Right atrium auricular region (tissue), 2 donors: ENCODE data around the gene RAI1. TPM values are rescaled to one million over a fixed set of nuclear protein-coding genes. Genes with fewer than 3 reads are reported as not detected.

Experiments used
- DNase-seq: peaks from one replicate; pipeline ENCODE4 v3.0.0-alpha.2; 2019; ENCODE audit warnings: low spot score
- H3K27ac ChIP-seq, 2 donors: fragments of 200-600 bp; sonication (generic); 1 replicate in 1 of 2; 2 replicates in 1 of 2; pipeline ENCODE4 v1.5.1; 2016 to 2019
- H3K27me3 ChIP-seq, 2 donors: fragments of 200-600 bp; sonication (generic); one replicate each; pipeline versions ENCODE4 v1.5.1 to v1.6.0; 2017 to 2019
- H3K36me3 ChIP-seq: fragments of 200-600 bp; sonication (generic); one replicate; pipeline ENCODE4 v1.5.1; 2016
- H3K4me1 ChIP-seq, 2 donors: fragments of 200-600 bp; sonication (generic); one replicate each; pipeline versions ENCODE4 v1.5.1 to v1.6.0; 2017 to 2019
- H3K4me3 ChIP-seq, 2 donors: fragments of 200-600 bp; sonication (generic); 1 replicate in 1 of 2; 2 replicates in 1 of 2; pipeline ENCODE4 v1.5.1; 2017 to 2019; ENCODE audit warnings: mild to moderate bottlenecking in 1 of 2, moderate library complexity in 1 of 2
- H3K9me3 ChIP-seq, 2 donors: fragments of 200-600 bp; sonication (generic); one replicate each; pipeline ENCODE4 v1.5.1; 2019
- total RNA-seq, 2 donors: library from RNA; depleted of rRNA; stranded (reverse); fragments of >200 nt; gene quantifications; one replicate each; pipeline ENCODE4 v1.1.0, GENCODE V29; 2016
- TF ChIP-seq, protein P1 (sequence below), 2 donors: fragments of 200-600 bp; sonication (generic); IDR thresholded peaks; one replicate each; pipeline ENCODE4 v1.5.1; 2019; ENCODE audit warnings: antibody characterized with exemption in 2 of 2

Gene RAI1
- total RNA-seq, 2 donors from 2014 or later: 23.8 to 24.9 TPM

DNA sequence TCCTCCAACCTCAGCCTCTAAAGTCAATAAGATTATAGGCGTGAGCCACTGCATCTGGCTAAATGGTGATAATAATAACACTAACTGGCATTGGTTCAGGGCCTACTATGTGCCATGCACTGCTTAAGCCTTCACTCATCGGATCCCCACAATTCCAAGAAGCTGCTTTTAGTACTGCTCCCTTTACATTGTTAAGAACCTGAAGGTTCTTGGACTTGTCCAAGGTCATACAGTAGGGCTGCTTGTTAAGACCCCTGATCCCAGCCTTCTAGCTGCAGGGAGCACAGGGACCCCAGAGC lies 149.0 kb downstream of the RAI1 start:
- no peak overlapping the region for H3K4me3 ChIP-seq
- no peaks in the 10 kb centered on the region for H3K27me3 ChIP-seq
- peak overlapping the region in 1 of 2 donors; percentile 73 for H3K27ac ChIP-seq
- no peaks in the 10 kb centered on the region for H3K36me3 ChIP-seq
- DNase-seq: no peak
- no peaks in the 10 kb centered on the region for H3K9me3 ChIP-seq
- H3K4me1 ChIP-seq: peaks cover 0 to 54% of the 10 kb centered on the region in 2 donors
- TF ChIP-seq, protein P1, sequence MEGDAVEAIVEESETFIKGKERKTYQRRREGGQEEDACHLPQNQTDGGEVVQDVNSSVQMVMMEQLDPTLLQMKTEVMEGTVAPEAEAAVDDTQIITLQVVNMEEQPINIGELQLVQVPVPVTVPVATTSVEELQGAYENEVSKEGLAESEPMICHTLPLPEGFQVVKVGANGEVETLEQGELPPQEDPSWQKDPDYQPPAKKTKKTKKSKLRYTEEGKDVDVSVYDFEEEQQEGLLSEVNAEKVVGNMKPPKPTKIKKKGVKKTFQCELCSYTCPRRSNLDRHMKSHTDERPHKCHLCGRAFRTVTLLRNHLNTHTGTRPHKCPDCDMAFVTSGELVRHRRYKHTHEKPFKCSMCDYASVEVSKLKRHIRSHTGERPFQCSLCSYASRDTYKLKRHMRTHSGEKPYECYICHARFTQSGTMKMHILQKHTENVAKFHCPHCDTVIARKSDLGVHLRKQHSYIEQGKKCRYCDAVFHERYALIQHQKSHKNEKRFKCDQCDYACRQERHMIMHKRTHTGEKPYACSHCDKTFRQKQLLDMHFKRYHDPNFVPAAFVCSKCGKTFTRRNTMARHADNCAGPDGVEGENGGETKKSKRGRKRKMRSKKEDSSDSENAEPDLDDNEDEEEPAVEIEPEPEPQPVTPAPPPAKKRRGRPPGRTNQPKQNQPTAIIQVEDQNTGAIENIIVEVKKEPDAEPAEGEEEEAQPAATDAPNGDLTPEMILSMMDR (IDR thresholded peaks at IDR 0.05): no peak

DNA sequence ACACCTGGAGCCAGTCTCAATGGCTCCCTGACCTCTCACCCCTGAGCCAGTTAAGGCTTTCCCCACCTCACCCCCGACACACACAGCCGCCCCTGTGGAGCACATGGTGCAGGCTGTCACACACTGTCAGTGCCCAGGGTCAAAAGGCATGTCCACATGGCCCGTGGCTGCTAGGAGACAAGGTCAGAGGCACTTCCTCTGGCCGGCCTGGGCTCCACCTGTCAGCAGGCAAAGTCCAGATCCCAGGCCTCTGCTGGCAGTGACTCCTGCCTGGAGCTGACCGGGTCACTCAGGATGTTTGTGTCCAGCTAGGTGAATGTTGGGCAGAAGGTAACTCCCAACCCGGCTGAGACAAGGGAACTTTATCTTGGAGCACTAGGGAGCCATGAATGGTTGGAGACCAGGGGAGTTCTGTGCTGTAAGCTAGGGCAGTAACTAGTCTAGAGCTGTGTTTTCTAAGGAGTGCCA lies 149.5 kb downstream of the RAI1 start:
- peak overlapping the region; percentile 71 to 73 for H3K27ac ChIP-seq
- no peak overlapping the region for H3K4me3 ChIP-seq
- no peak for DNase-seq
- H3K9me3 ChIP-seq: no peaks in the 10 kb centered on the region
- no peaks in the 10 kb centered on the region for H3K27me3 ChIP-seq
- peaks cover 0 to 54% of the 10 kb centered on the region in 2 donors for H3K4me1 ChIP-seq
- TF ChIP-seq, protein P1 (IDR thresholded peaks at IDR 0.05): no peak
- H3K36me3 ChIP-seq: no peaks in the 10 kb centered on the region

DNA sequence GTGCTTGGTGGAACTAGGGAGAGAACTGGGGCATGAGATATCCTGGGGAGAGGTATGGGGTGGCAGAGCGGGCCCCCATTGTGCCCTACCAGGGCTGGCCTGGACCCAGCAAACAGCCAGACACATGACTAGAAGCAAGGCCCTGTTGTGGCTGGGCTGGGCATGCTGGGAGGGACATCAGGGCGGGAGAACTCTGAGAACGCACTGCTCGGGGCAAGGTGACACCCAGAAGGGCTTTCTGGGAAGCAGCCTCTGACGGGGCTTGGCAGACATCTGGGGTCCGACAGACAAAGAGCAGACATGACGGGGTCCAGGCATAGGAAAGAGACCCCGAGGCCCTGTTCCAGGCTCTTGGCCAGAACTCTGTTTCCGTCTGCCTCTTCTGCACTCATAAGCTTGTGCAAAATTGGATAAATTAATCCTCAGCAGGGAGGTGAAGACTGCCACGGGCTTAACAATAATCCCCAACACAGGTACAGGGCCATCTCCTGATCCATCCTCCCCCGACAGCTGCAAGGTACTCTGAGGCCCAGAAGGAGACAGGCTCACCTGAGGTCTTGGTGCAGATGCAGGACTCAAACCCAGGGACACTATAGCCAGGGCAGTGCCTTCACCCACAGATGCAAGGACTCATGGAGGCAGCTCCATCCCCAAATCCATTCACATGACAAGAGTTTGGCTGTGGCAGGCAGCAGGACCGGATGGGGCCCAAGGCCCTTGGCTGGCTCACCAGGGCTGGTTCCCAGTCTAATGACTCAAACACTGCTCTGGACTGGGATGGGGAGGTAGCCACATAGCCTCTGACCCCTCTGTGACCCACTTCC lies 150.2 kb downstream of the RAI1 start:
- TF ChIP-seq, protein P1 (IDR thresholded peaks at IDR 0.05): no peak
- H3K36me3 ChIP-seq: no peaks in the 10 kb centered on the region
- no peak overlapping the region for H3K4me3 ChIP-seq
- peaks cover 0 to 51% of the 10 kb centered on the region in 2 donors for H3K4me1 ChIP-seq
- peak overlapping the region; percentile 71 to 73 for H3K27ac ChIP-seq
- no peaks in the 10 kb centered on the region for H3K9me3 ChIP-seq
- no peaks in the 10 kb centered on the region for H3K27me3 ChIP-seq
- DNase-seq: no peak

DNA sequence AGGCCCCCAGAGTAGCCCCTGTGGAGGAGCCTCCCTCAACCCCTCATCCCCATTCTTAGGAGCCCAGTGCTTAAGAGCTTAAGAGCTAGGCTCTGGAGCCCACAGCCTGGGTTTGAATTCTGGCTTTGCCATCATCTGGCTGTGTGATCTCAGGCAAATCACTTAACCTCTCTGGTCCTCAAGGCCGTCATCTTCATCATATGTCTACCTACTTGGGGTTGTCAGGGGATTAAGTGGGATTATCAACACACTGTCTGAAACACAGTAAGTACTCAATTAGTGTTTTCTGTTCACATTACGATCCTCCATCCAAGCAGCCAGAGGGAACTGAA lies 150.7 kb downstream of the RAI1 start:
- Histone ChIP-seq H3K9me3 (no peaks in the 10 kb centered on the region), H3K27ac (peak overlapping the region; percentile 71 to 73), H3K4me1 (peaks cover 0 to 53% of the 10 kb centered on the region in 2 donors), H3K4me3 (no peak overlapping the region), H3K36me3 (no peaks in the 10 kb centered on the region), H3K27me3 (no peaks in the 10 kb centered on the region)
- no peak for DNase-seq
- TF ChIP-seq, protein P1 (IDR thresholded peaks at IDR 0.05): no peak

DNA sequence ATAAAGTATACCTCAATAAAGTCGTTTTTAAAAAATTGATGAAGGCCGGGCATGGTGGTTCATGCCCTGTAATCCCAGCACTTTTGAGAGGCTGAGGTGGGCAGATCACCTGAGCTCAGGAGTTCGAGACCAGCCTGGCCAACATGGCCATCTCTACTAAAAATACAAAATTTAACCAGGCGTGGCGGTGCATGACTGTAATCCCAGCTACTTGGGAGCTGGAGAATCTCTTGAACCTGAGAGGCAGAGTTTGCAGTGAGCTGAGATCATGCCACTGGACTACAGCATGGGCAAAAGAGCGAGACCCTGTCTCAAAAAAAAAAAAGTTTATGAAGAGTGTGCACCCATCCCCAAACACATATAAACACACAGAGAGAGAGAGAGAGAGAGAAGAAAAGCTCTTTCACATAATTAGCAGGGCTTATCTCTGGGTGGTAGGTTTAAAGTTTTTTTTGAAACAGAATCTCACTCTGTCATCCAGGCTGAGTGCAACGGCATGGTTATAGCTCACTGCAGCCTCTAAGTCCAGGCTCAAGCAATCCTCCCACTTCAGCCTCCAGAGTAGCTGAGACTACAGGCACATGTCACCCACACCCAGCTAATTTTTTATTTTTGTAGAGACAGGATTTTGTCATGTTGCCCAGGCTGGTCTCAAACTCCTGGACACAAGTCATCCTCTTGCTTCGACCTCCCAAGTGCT lies 152.6 kb downstream of the RAI1 start:
- Histone ChIP-seq H3K27ac (peak overlapping the region in 1 of 2 donors; percentile 4), H3K4me1 (peaks cover 0 to 71% of the 10 kb centered on the region in 2 donors), H3K27me3 (no peaks in the 10 kb centered on the region), H3K4me3 (no peak overlapping the region), H3K36me3 (no peaks in the 10 kb centered on the region), H3K9me3 (no peaks in the 10 kb centered on the region)
- DNase-seq: no peak
- TF ChIP-seq, protein P1 (IDR thresholded peaks at IDR 0.05): no peak
